G401 (cell line): ENCODE data around the gene CGAS. TPM values are rescaled to one million over a fixed set of nuclear protein-coding genes. Genes with fewer than 3 reads are reported as not detected.
"Not testable (repeated sequence)": the region's sequence is repeated elsewhere in the genome, so short reads cannot be mapped to it uniquely, and the experiment has no call there.

Experiments
- DNase-seq: peaks from one replicate; pipeline ENCODE4 v3.0.0-alpha.2; 2015; ENCODE audit warnings: low spot score
- in situ Hi-C: cut with HindIII; loops from 2 replicates; pipeline ENCODE4 v1.10.0; 2016; ENCODE audit warnings: low sequenced_read_pairs, mixed read lengths
- total RNA-seq: library from RNA; depleted of rRNA; stranded (reverse); fragments of >200 nt; shearing (Covaris generic); gene quantifications from 2 replicates; pipeline ENCODE4 v1.2.3, GENCODE V29; 2014; rRNA removed

The CGAS gene
- total RNA-seq, 1 experiment from 2014 or later: not detected

DNA sequence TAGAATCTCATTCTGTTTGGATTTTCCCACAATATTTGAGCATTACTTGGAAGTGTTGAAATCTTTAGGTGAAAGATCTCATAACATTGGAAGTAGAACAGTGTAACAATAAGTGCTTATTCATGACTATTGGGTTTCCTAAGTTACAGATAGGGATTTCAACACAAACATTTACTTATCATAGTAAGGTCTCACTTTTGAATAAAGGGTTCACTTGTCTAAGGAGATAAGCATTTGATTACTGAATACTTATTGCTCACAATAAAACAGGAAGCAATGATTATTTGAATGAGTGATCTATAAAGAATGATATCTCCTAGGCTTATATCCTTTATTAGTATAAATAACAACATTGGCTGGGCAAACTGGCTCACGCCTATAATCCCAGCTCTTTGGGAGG is 42.7 kb downstream of the CGAS start:
- in situ Hi-C loops: no loop called here
- DNase-seq: no peak

- in situ Hi-C loops: no loop called here
- no peak for DNase-seq
These were observed 51.4 kb downstream of the CGAS start for GRCh38 chr6:73400656-73401055.

DNA sequence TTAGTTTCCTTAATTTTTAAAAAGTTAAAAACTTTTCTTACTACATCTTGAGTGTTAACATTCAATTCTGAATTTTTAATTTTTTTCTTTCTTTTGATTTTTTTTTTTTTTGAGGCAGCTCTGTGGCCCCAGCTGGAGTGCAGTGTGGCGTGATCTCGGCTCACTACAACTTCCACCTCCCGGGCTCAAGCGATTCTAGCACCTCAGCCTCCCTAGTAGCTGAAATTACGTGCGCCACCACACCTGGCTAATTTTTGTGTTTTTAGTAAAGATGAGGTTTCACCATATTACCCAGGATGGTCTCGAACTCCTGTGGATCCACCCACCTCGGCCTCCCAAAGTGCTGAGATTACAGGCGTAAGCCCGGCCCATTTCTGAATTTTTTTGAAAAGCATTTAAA is 56.2 kb downstream of the CGAS start:
- in situ Hi-C loops: no loop called here
- no peak for DNase-seq

- in situ Hi-C loops: no loop called here
- DNase-seq: no peak
These were observed 57.3 kb downstream of the CGAS start, which contains the start of gene DDX43 for GRCh38 chr6:73394577-73395354. Gene DDX43, plus strand, starts transcription at chr6:73394828. Its CDS starts 78 bp downstream, at chr6:73394906.

DNA sequence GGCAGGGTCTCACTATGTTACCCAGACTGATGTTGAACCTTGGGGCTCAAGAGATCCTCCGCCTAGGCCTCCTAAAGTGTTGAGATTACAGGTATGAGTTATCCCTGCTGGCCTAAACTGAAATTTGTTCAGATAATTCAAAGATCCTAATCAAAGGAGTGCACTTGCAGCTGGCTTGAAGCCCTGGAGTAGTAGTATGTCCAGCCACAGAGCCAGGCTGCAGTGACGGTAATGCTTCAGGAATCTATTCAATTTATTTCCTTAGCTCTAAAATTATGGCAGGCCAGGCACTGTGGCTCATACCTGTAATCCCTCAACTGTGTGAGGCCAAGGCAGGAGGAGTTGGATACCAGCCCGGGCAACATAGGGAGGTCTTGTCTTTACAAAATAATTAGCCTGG is 58.8 kb downstream of the CGAS start:
- in situ Hi-C loops: no loop called here
- no peak for DNase-seq

- in situ Hi-C loops, DNase-seq: not testable (repeated sequence)
These were observed 59.9 kb downstream of the CGAS start for GRCh38 chr6:73392188-73392587.

- no peak for DNase-seq
- in situ Hi-C loops: no loop called here
These were observed 60.4 kb downstream of the CGAS start for GRCh38 chr6:73391675-73392074.

DNA sequence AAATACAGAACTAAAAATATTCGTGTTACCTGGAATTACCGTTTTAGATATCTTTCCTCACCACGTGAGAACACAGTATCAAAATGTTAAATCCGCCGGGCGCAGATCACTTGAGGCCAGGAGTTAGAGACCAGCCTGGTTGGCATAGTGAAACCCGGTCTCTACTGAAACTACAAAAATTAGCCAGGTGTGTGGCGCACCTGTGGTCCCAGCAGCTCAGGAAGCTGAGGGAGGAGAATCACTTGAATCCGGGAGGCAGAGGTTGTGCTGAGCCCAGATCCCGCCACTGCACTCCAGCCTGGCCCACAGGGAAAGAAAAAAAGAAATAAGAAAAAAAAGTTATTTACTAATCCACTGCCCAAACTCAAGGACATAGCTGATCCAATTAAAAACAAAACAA is 62.2 kb downstream of the CGAS start:
- DNase-seq: no peak
- in situ Hi-C loops: no loop called here

- peak; percentile 77 for DNase-seq
- in situ Hi-C loops: no loop called here
These were observed 63.1 kb downstream of the CGAS start for GRCh38 chr6:73388800-73389512.

GRCh38 chr6:73388433-73388799 is 63.7 kb downstream of the CGAS start:
- in situ Hi-C loops: no loop called here
- no peak for DNase-seq

DNA sequence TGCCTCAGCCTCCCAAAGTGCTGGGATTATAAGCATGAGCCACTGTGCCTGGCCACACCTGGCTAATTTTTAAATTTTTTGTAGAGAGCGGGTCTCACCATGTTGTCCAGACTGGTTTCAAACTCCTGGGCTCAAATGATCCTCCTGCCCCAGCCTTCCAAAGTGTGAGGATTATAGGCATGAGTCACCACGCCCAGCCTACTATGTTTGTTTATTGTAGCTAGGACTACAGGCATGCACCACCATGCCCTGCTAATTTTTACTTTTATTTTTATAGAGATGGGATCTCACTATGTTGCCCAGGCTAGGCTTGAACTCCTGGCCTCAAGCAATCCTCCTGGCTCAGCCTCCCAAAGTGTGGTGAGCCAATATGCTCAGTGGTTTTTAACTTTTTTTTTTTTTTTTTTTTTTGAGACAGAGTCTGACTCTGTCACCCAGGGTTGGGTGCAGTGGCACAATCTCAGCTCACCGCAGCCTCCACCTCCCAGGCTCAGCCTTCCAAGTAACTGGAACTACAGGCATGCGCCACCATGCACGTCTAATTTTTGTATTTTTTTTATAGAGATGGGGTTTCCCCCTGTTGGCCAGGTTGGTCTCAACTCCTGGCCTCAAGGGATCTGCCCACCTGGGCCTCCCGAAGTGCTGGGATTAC is 69.5 kb downstream of the CGAS start:
- no peak for DNase-seq
- in situ Hi-C loops: no loop called here

GRCh38 chr6:73381531-73381930 is 70.6 kb downstream of the CGAS start:
- in situ Hi-C loops: not testable (repeated sequence)

DNA sequence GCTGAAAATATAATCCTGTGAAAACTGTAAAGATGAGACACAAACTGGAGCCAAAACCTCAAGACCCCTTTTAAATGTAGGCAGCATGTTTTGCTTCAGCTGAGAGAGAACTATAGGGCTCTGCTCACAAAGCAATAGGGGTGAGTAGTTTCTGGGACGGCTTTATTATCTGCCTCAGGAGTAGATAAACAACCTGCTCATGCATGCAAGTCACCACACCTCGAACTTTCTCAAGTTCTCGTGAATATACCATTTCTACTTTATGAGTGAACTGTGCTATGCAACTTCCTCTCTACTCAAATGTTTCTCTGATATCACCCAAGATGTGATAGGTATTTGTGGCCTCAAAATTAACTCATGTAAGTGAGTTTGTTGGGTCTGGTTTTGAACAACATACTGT is 74.9 kb downstream of the CGAS start:
- in situ Hi-C loops: no loop called here
- no peak for DNase-seq

More at GRCh38 chr6:73381531-73381930, 70.6 kb downstream of the CGAS start:
- not testable (repeated sequence) for DNase-seq

GRCh38 chr6:73375216-73375615 is 76.9 kb downstream of the CGAS start:
- peak; percentile 83 for DNase-seq
- in situ Hi-C loops: no loop called here

Other genes with a start within 250 kb of the CGAS start
- gene KHDC1L, start 226.8 kb downstream of the CGAS start, total RNA-seq: 4.2 TPM in 1 of 2 replicates, not detected in the other
- gene KHDC1, start 189.1 kb downstream of the CGAS start, total RNA-seq: 1.9 and 2.3 TPM in 2 replicates
- gene DPPA5, start 98.0 kb downstream of the CGAS start, total RNA-seq: not detected in 2 replicates
- not detected in 2 replicates for gene KHDC3L, start 89.6 kb downstream of the CGAS start, total RNA-seq
- gene OOEP, start 82.4 kb downstream of the CGAS start, total RNA-seq: not detected in 2 replicates
- gene DDX43, start 57.5 kb downstream of the CGAS start, total RNA-seq: not detected in 2 replicates
- 19.0 and 31.0 TPM in 2 replicates for gene MTO1, start 9.4 kb upstream of the CGAS start, total RNA-seq
- 15,038 and 17,549 TPM in 2 replicates for gene EEF1A1, start 68.7 kb upstream of the CGAS start, total RNA-seq
- gene SLC17A5, start 201.7 kb upstream of the CGAS start, total RNA-seq: 6.2 and 8.1 TPM in 2 replicates
- 0.51 and 2.6 TPM in 2 replicates for gene CD109, start 243.9 kb upstream of the CGAS start, total RNA-seq